CD4-positive, alpha-beta T cell (primary cell): ENCODE measurements around the gene ITSN1. TPM values are rescaled to one million over a fixed set of nuclear protein-coding genes. Genes with fewer than 3 reads are reported as not detected.

Experiments used
- ATAC-seq: fragments of 200-7000 bp; cut with Tn5 transposase; one replicate; pipeline ENCODE4 v1.10.0; 2022; ENCODE audit warnings: mild to moderate bottlenecking; ENCODE audit not compliant: poor library complexity
- CTCF ChIA-PET: fragments of 350-600 bp; sonication (Branson Sonifier 250); formaldehyde crosslinking; loops from one replicate; lab custom pipeline; 2021; ENCODE audit warnings: antibody characterized with exemption, inconsistent platforms; lab: Charles Lee
- POLR2A ChIA-PET: fragments of 350-600 bp; sonication (Branson Sonifier 250); formaldehyde crosslinking; loops from one replicate; lab custom pipeline; 2021; ENCODE audit warnings: antibody characterized with exemption, inconsistent platforms; lab: Charles Lee
- DNase-seq, 14 experiments: peaks; one replicate each; pipeline ENCODE4 v3.0.0-alpha.2; 2013 to 2020; ENCODE audit warnings: mixed read lengths in 2 of 14
- H3K27ac ChIP-seq, 2 donors: one replicate each; pipeline versions ENCODE4 v1.5.1 to v1.7.0; 2013; ENCODE audit warnings: low read length in 2 of 2, low read depth in 1 of 2, mild to moderate bottlenecking in 1 of 2
- H3K27me3 ChIP-seq, 2 experiments: 1 replicate in 1 of 2; 2 replicates in 1 of 2; pipeline versions ENCODE4 v1.6.1 to v1.7.0; 2013; ENCODE audit warnings: low read length in 2 of 2, control low read depth in 1 of 2, mild to moderate bottlenecking in 1 of 2, moderate library complexity in 1 of 2; ENCODE audit not compliant: insufficient read depth in 2 of 2, control insufficient read depth in 1 of 2
- H3K36me3 ChIP-seq: one replicate; pipeline ENCODE4 v1.6.1; 2013; ENCODE audit warnings: low read length, control low read depth; ENCODE audit not compliant: insufficient read depth
- H3K4me1 ChIP-seq: one replicate; pipeline ENCODE4 v1.6.1; 2013; ENCODE audit warnings: low read length, control low read depth; ENCODE audit not compliant: insufficient read depth
- H3K4me3 ChIP-seq: one replicate; pipeline ENCODE4 v1.5.1; 2013; ENCODE audit warnings: mild to moderate bottlenecking, low read length, moderate library complexity
- H3K9me3 ChIP-seq, 2 experiments: 1 replicate in 1 of 2; 2 replicates in 1 of 2; pipeline versions ENCODE4 v1.6.1 to v1.7.0; 2013; ENCODE audit warnings: low read length in 2 of 2, mild to moderate bottlenecking in 2 of 2, control low read depth in 1 of 2, moderate library complexity in 1 of 2; ENCODE audit not compliant: control insufficient read depth in 1 of 2, insufficient read depth in 1 of 2
- H3K27ac Mint-ChIP-seq: one replicate; pipeline ENCODE4 v1.8.0; 2020; ENCODE audit warnings: mixed read lengths
- H3K27me3 Mint-ChIP-seq: one replicate; pipeline ENCODE4 v1.8.0; 2021; ENCODE audit warnings: mixed read lengths
- H3K36me3 Mint-ChIP-seq: one replicate; pipeline ENCODE4 v1.8.0; 2021; ENCODE audit warnings: low read depth, mixed read lengths
- H3K4me1 Mint-ChIP-seq: one replicate; pipeline ENCODE4 v1.8.0; 2021; ENCODE audit warnings: low read depth, mixed read lengths
- H3K4me3 Mint-ChIP-seq: one replicate; pipeline ENCODE4 v1.8.0; 2020; ENCODE audit warnings: mild to moderate bottlenecking, mixed read lengths
- H3K9me3 Mint-ChIP-seq: one replicate; pipeline ENCODE4 v1.8.0; 2020; ENCODE audit warnings: mixed read lengths
- CTCF ChIP-seq: fragments of 200-600 bp; IDR thresholded peaks from one replicate; pipeline ENCODE4 v1.8.0; 2022; ENCODE audit warnings: antibody characterized with exemption, mild to moderate bottlenecking
- intact Hi-C, 2 experiments: fragments of 100-400 bp; cut with DNase I in 1 of 2; cut with micrococcal nuclease in 1 of 2; formaldehyde crosslinking; loops; one replicate each; pipeline versions ENCODE4 v1.15.1 to v1.9.0; 2023 to 2025; cut with DNase I, micrococcal nuclease
- total RNA-seq, 174 experiments: library from RNA in 2 of 174; stranded (reverse) in 2 of 174; gene quantifications; one replicate each; pipeline ENCODE4 v1.2.3 and lab custom pipeline; 2021 to 2026

Gene ITSN1
- total RNA-seq, 2 experiments from 2014 or later = 2.1 to 3.0 TPM

DNA sequence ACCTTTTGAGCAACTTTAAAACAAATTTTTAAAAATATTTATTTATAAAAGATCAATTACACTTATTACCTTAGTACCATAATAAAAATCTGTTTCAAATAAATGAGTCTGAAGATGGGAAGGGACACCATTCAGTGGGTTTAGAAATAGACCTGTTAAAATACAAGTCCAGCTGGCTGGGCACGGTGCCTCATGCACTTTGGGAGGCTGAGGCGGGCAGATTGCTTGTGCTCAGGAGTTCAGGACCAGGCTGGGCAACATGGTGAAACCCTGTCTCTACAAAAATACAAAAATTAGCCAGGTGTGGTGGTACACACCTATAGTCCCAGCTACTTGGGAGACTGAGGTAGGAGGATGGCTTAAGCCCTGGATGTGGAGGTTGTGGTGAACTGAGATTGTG is 57.0 kb downstream of the ITSN1 start:
- Histone ChIP-seq H3K9me3 (no peaks in the 10 kb centered on the region), H3K27me3 (peaks cover 0 to 5% of the 10 kb centered on the region in 2 experiments), H3K36me3 (no peaks in the 10 kb centered on the region), H3K4me3 (no peak overlapping the region), H3K4me1 (no peaks in the 10 kb centered on the region), H3K27ac (no peak overlapping the region)
- no peak for TF ChIP-seq CTCF
- H3K27ac Mint-ChIP-seq = no peak overlapping the region
- ChIA-PET CTCF (no interaction called here), POLR2A (no interaction called here)
- peaks cover 4% of the 10 kb centered on the region for H3K27me3 Mint-ChIP-seq
- no peak overlapping the region for H3K4me3 Mint-ChIP-seq
- ATAC-seq (no peak), DNase-seq (no peak)
- no peaks in the 10 kb centered on the region for H3K9me3 Mint-ChIP-seq
- peaks cover 12% of the 10 kb centered on the region for H3K4me1 Mint-ChIP-seq
- H3K36me3 Mint-ChIP-seq = no peaks in the 10 kb centered on the region
- intact Hi-C loops = no loop called here

GRCh38 chr21:33700491-33700890 is 58.2 kb downstream of the ITSN1 start:
- H3K9me3 ChIP-seq = no peaks in the 10 kb centered on the region
- ATAC-seq (no peak), DNase-seq (no peak)
- Mint-ChIP-seq H3K36me3 (no peaks in the 10 kb centered on the region), H3K27ac (no peak overlapping the region), H3K27me3 (peaks cover 4% of the 10 kb centered on the region), H3K9me3 (no peaks in the 10 kb centered on the region), H3K4me1 (peaks cover 13% of the 10 kb centered on the region), H3K4me3 (no peak overlapping the region)
- H3K4me1 ChIP-seq = no peaks in the 10 kb centered on the region
- CTCF ChIA-PET = no interaction called here
- intact Hi-C loops = no loop called here
- no peak overlapping the region for H3K4me3 ChIP-seq
- H3K27me3 ChIP-seq = peaks cover 0 to 5% of the 10 kb centered on the region in 2 experiments
- TF ChIP-seq CTCF = no peak
- POLR2A ChIA-PET = no interaction called here
- no peaks in the 10 kb centered on the region for H3K36me3 ChIP-seq
- H3K27ac ChIP-seq = no peak overlapping the region

GRCh38 chr21:33703750-33704606 is 61.7 kb downstream of the ITSN1 start:
- peak overlapping the region; percentile 34 for H3K4me3 Mint-ChIP-seq
- ATAC-seq (no peak), DNase-seq (peak in 3 of 14 experiments; percentile 2 to 21 (median 2))
- no peak for TF ChIP-seq CTCF
- peaks cover 3% of the 10 kb centered on the region for H3K36me3 Mint-ChIP-seq
- H3K27ac Mint-ChIP-seq = peak overlapping the region; percentile 54
- CTCF ChIA-PET = no interaction called here
- H3K4me1 ChIP-seq = no peaks in the 10 kb centered on the region
- no peaks in the 10 kb centered on the region for H3K27me3 Mint-ChIP-seq
- H3K9me3 ChIP-seq = peaks cover 0 to 4% of the 10 kb centered on the region in 2 experiments
- peaks cover 3% of the 10 kb centered on the region for H3K9me3 Mint-ChIP-seq
- POLR2A ChIA-PET = no interaction called here
- intact Hi-C loops = no loop called here
- H3K27ac ChIP-seq = no peak overlapping the region
- H3K4me1 Mint-ChIP-seq = peaks cover 13% of the 10 kb centered on the region
- H3K4me3 ChIP-seq = no peak overlapping the region
- no peaks in the 10 kb centered on the region for H3K36me3 ChIP-seq
- H3K27me3 ChIP-seq = no peaks in the 10 kb centered on the region
